SU-DHL-6 (cell line): ENCODE measurements around the gene AKT3.

ENCODE experiments used
- H2AFZ ChIP-seq: fragments of 200-600 bp; sonication (generic); 2 replicates; pipeline ENCODE4 v1.6.1; 2014; ENCODE audit warnings: low read depth, mild to moderate bottlenecking, moderate library complexity, mixed read lengths, antibody characterized with exemption, low read length; ENCODE audit not compliant: severe bottlenecking
- H3F3A ChIP-seq: fragments of 200-600 bp; shearing (Covaris generic); 2 replicates; pipeline ENCODE4 v1.6.0; 2016; ENCODE audit warnings: antibody characterized with exemption, mild to moderate bottlenecking; ENCODE audit not compliant: insufficient read depth
- H3K27ac ChIP-seq: fragments of 200-600 bp; sonication (generic); 2 replicates; pipeline ENCODE4 v1.5.1; 2016; ENCODE audit warnings: low read depth, mild to moderate bottlenecking, low read length, moderate library complexity, mixed read lengths
- H3K27me3 ChIP-seq: fragments of 200-600 bp; sonication (generic), shearing (Covaris generic); 2 replicates; pipeline ENCODE4 v1.6.0; 2014; ENCODE audit warnings: mild to moderate bottlenecking, low read length
- H3K36me3 ChIP-seq: fragments of 200-600 bp; sonication (generic); 2 replicates; pipeline ENCODE4 v1.6.1; 2014; ENCODE audit warnings: mild to moderate bottlenecking, low read length, mixed read lengths
- H3K4me2 ChIP-seq: fragments of 300-600, 200-600 bp; shearing (Covaris generic), sonication (generic); 2 replicates; pipeline ENCODE4 v1.6.0; 2014; ENCODE audit warnings: low read length, low read depth, mild to moderate bottlenecking; ENCODE audit not compliant: poor library complexity, severe bottlenecking
- H3K4me3 ChIP-seq: fragments of 200-600 bp; sonication (generic); 2 replicates; pipeline ENCODE4 v1.5.1; 2014; ENCODE audit warnings: antibody characterized with exemption, low read length, mild to moderate bottlenecking, mixed read lengths; ENCODE audit not compliant: insufficient read depth, poor library complexity, severe bottlenecking
- H3K79me2 ChIP-seq: fragments of 200-600 bp; sonication (generic); 2 replicates; pipeline ENCODE4 v1.6.1; 2014; ENCODE audit warnings: mild to moderate bottlenecking, low read length, moderate library complexity; ENCODE audit not compliant: insufficient read depth
- H3K9ac ChIP-seq: fragments of 200-600 bp; sonication (generic); 2 replicates; pipeline ENCODE4 v1.7.0; 2014; ENCODE audit warnings: mild to moderate bottlenecking, low read length
- H3K9me2 ChIP-seq: fragments of 200-600 bp; sonication (generic); replicated peaks from 2 replicates; pipeline ENCODE4 v1.6.1; 2014; ENCODE audit warnings: low read length; ENCODE audit not compliant: insufficient read depth
- H3K9me3 ChIP-seq: fragments of 200-600 bp; sonication (generic); 2 replicates; pipeline ENCODE4 v1.6.1; 2014; ENCODE audit warnings: low read length, mixed read lengths; ENCODE audit not compliant: insufficient read depth
- H4K20me1 ChIP-seq: fragments of 200-600 bp; sonication (generic); 2 replicates; pipeline ENCODE4 v1.6.1; 2014; ENCODE audit warnings: low read depth, mild to moderate bottlenecking, antibody characterized with exemption, low read length, moderate library complexity, mixed read lengths
- CTCF ChIP-seq: fragments of 200-600 bp; sonication (generic); IDR thresholded peaks from one replicate; pipeline ENCODE4 v1.5.1; 2017; ENCODE audit warnings: antibody characterized with exemption, mild to moderate bottlenecking, low read length, moderate library complexity; ENCODE audit not compliant: insufficient read depth, poor library complexity, severe bottlenecking
- EZH2phosphoT487 ChIP-seq: fragments of 200-600 bp; sonication (generic), shearing (Covaris generic); conservative IDR thresholded peaks from 2 replicates; pipeline ENCODE4 v1.6.1; 2018; ENCODE audit warnings: mild to moderate bottlenecking, antibody characterized with exemption, low read length, moderate library complexity, mixed read lengths

AKT3 gene

GRCh38 chr1:243564814-243565213, 285.2 kb downstream of the AKT3 start:
- H3K79me2 ChIP-seq, result no peaks in the 10 kb centered on the region
- H3K9me2 ChIP-seq, result no peaks in the 10 kb centered on the region
- no peaks in the 10 kb centered on the region for H3K27me3 ChIP-seq
- no peaks in the 10 kb centered on the region for H3K9me3 ChIP-seq
- no peaks in the 10 kb centered on the region for H3K36me3 ChIP-seq
- no peak overlapping the region for H3K4me2 ChIP-seq
- no peak overlapping the region for H2AFZ ChIP-seq
- H4K20me1 ChIP-seq, result no peaks in the 10 kb centered on the region
- no peak overlapping the region for H3K9ac ChIP-seq
- H3K4me3 ChIP-seq, result no peak overlapping the region
- H3K27ac ChIP-seq, result no peak overlapping the region
- no peak for TF ChIP-seq EZH2phosphoT487
- TF ChIP-seq CTCF, result no peak
- no peaks in the 10 kb centered on the region for H3F3A ChIP-seq

- Histone ChIP-seq H3K9me2 (no peaks in the 10 kb centered on the region), H3F3A (no peaks in the 10 kb centered on the region), H4K20me1 (no peaks in the 10 kb centered on the region), H3K9ac (no peak overlapping the region), H3K4me2 (no peak overlapping the region), H3K4me3 (no peak overlapping the region), H2AFZ (no peak overlapping the region), H3K9me3 (no peaks in the 10 kb centered on the region), H3K79me2 (no peaks in the 10 kb centered on the region), H3K27me3 (no peaks in the 10 kb centered on the region), H3K27ac (no peak overlapping the region), H3K36me3 (no peaks in the 10 kb centered on the region)
- TF ChIP-seq EZH2phosphoT487 (no peak), CTCF (no peak)
These were observed 286.3 kb downstream of the AKT3 start for GRCh38 chr1:243563732-243564131.

- no peak overlapping the region for H3K4me3 ChIP-seq
- H3K9me2 ChIP-seq, result no peaks in the 10 kb centered on the region
- H3K4me2 ChIP-seq, result no peak overlapping the region
- no peak overlapping the region for H3K9ac ChIP-seq
- no peaks in the 10 kb centered on the region for H3K27me3 ChIP-seq
- no peak overlapping the region for H3K27ac ChIP-seq
- no peaks in the 10 kb centered on the region for H4K20me1 ChIP-seq
- H3K79me2 ChIP-seq, result no peaks in the 10 kb centered on the region
- no peaks in the 10 kb centered on the region for H3K9me3 ChIP-seq
- H3F3A ChIP-seq, result no peaks in the 10 kb centered on the region
- H3K36me3 ChIP-seq, result no peaks in the 10 kb centered on the region
- TF ChIP-seq EZH2phosphoT487, result no peak
- TF ChIP-seq CTCF, result no peak
- H2AFZ ChIP-seq, result no peak overlapping the region
These were observed 287.6 kb downstream of the AKT3 start for GRCh38 chr1:243562473-243562872.
